ENCODE results near the gene KLKB1. TPM values are rescaled to one million over a fixed set of nuclear protein-coding genes. Genes with fewer than 3 reads are reported as not detected.
"Not testable (repeated sequence)": the region's sequence is repeated elsewhere in the genome, so short reads cannot be mapped to it uniquely, and the experiment has no call there.

The KLKB1 gene
- polyA plus RNA-seq, 3 donors from 2014 or later: not detected

DNA sequence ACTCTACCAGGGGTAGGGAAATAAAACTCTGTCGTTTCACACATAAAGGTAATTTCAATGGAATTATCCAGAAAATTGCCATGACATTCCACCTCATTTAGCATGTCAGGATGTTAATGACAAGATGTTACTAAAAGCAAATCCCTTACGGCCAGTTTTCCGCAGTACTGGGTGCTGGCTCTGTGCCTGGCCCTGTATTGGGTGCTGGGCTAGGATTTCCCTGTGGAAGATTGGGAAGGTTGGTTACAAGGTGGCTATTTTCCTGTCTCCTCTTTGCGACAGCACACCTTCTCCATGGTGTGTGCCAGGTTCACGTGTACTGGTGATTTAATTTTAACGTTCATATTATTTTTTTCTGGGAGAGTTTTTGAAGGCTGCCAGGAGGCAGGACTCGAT lies 13.1 kb downstream of the KLKB1 start:
- DNase-seq: no peak
- H3K4me1 Mint-ChIP-seq: no peaks in the 10 kb centered on the region
- peaks cover 0 to 3% (median 0%) of the 10 kb centered on the region in 3 donors for H3K27me3 Mint-ChIP-seq (ENCODE audit: low read depth in 3 of 3)
- no peak overlapping the region for H3K27ac Mint-ChIP-seq
- H3K36me3 Mint-ChIP-seq: peaks cover 7 to 16% (median 12%) of the 10 kb centered on the region in 3 donors
- no peaks in the 10 kb centered on the region for H3K9me3 Mint-ChIP-seq
- no peak overlapping the region for H3K4me3 Mint-ChIP-seq

DNA sequence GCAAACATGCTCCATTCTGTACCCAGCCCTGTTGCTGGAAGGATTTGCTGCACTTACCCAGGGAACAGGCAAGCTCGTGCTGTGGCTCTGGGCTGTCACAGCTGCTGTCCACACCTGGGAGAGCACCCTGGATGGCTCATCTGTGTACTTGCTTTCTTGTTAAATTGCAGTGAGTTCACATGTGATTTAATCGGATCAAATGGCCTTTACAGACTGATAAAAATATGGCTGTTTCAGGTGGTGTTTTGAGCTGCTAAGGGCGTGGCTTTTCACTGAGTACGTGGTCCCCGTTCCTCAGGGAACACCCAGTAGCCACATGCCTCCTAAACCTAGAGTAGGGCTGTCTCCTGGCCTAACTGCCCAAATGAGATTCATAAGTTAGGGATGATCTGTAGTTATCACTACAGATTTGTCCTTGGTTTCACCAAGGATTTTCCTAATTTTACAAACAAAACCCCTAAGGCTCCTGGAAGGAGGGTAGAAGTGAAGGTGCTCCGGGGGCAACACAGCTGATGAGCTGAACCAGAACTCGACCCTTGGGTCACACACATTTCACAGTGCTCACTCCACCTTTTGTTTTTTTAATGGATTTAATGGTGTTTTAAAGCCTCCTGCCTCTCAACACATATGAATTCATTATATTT lies 13.7 kb downstream of the KLKB1 start:
- no peak overlapping the region for H3K4me3 Mint-ChIP-seq
- no peak for DNase-seq
- H3K9me3 Mint-ChIP-seq: peaks cover 0 to under 1% (median 0%) of the 10 kb centered on the region in 6 donors
- peaks cover 7 to 20% (median 12%) of the 10 kb centered on the region in 3 donors for H3K36me3 Mint-ChIP-seq
- H3K27ac Mint-ChIP-seq: no peak overlapping the region
- peaks cover 0 to 4% (median 0%) of the 10 kb centered on the region in 3 donors for H3K27me3 Mint-ChIP-seq (ENCODE audit: low read depth in 3 of 3)
- no peaks in the 10 kb centered on the region for H3K4me1 Mint-ChIP-seq

DNA sequence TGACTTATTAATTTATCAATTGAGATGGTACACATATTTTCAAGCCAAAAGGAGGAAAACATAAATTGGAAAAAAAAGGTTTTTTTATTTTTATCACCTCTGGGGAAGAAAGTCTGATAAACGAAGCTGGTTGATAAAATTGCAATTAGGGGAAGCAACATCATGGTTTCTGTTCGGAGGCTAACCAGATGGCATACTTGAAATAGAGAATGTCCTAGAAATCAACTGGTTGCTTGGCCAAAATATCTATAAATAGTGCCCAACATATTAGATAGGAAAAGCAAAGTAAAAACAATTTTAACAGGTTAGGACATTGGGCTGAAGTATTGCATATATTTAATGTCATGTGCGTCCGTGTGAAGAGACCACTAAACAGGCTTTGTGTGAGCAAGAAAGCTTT lies 14.3 kb downstream of the KLKB1 start:
- Mint-ChIP-seq H3K27me3 (ENCODE audit: low read depth in 3 of 3) (peaks cover 0 to 4% (median 0%) of the 10 kb centered on the region in 3 donors), H3K4me3 (no peak overlapping the region), H3K9me3 (peaks cover 0 to 5% (median 0%) of the 10 kb centered on the region in 6 donors), H3K36me3 (peaks cover 2 to 20% (median 6%) of the 10 kb centered on the region in 3 donors), H3K27ac (no peak overlapping the region), H3K4me1 (no peaks in the 10 kb centered on the region)
- no peak for DNase-seq

DNA sequence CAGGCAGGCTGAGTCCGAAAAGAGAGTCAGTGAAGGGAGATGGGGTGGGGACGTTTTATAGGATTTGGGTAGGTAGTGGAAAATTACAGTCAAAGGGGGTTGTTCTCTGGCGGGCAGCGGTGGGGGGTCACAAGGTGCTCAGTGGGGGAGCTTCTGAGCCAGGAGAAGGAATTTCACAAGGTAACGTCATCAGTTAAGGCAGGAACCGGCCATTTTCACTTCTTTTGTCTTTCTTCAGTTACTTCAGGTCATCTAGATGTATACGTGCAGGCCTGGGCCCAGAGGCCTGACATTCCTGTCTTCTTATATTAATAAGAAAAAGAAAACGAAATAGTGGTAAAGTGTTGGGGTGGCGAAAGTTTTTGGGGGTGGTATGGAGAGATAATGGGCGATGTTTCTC lies 14.7 kb downstream of the KLKB1 start:
- not testable (repeated sequence) for H3K4me1 Mint-ChIP-seq; H3K4me3 Mint-ChIP-seq; H3K27me3 Mint-ChIP-seq (ENCODE audit: low read depth in 3 of 3); H3K27ac Mint-ChIP-seq; DNase-seq; H3K9me3 Mint-ChIP-seq
- peaks cover 0 to 20% (median 4%) of the 10 kb centered on the region in 3 donors for H3K36me3 Mint-ChIP-seq

DNA sequence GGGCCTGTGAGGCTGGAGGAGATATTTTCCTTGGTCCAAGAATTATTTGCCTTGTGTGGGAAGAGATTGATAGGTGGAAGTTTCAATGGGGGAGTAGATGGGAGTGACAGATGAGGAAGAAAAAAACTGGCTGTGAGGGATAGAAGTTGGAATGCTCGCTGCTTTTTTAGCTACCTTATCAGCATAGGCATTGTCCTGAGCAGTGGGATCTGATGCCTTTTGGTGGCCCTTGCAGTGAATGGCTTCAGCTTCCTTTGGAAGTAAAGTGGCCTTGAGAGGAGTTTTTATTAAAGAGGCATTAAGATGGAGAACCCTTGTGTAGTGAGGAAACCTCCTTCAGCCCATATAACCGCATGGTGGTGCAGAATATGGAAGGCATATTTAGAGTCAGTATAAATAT lies 16.0 kb downstream of the KLKB1 start:
- no peak overlapping the region for H3K4me3 Mint-ChIP-seq
- H3K4me1 Mint-ChIP-seq: no peaks in the 10 kb centered on the region
- peaks cover 0 to 10% (median 0%) of the 10 kb centered on the region in 3 donors for H3K36me3 Mint-ChIP-seq
- peaks cover 0 to 2% (median 0%) of the 10 kb centered on the region in 3 donors for H3K27me3 Mint-ChIP-seq (ENCODE audit: low read depth in 3 of 3)
- H3K9me3 Mint-ChIP-seq: peaks cover 0 to 5% (median 0%) of the 10 kb centered on the region in 6 donors
- no peak for DNase-seq
- H3K27ac Mint-ChIP-seq: no peak overlapping the region

DNA sequence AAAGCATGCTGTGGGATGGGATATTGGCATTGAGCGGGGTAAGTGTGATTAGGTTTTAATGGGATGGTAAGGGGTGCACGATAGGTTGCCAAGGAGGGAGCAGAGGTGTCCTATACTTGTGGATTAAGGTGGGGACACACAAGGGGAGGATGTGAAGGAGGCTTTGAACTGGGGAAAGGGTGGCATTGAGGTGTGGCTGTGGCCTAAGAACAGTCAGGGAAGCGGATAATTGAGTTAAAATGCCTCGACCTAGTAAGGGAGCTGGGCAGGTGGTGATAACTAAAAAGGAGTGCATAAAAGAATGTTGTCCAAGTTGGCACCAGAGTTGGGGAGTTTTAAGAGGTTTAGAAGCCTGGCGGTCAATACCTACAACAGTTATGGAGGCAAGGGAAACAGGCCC lies 17.5 kb downstream of the KLKB1 start:
- peaks cover 0 to 1% (median 0%) of the 10 kb centered on the region in 3 donors for H3K27me3 Mint-ChIP-seq (ENCODE audit: low read depth in 3 of 3)
- H3K27ac Mint-ChIP-seq: no peak overlapping the region
- H3K36me3 Mint-ChIP-seq: peaks cover 0 to 13% (median 0%) of the 10 kb centered on the region in 3 donors
- peaks cover 0 to 5% (median 0%) of the 10 kb centered on the region in 6 donors for H3K9me3 Mint-ChIP-seq
- no peak overlapping the region for H3K4me3 Mint-ChIP-seq
- DNase-seq: no peak
- no peaks in the 10 kb centered on the region for H3K4me1 Mint-ChIP-seq

DNA sequence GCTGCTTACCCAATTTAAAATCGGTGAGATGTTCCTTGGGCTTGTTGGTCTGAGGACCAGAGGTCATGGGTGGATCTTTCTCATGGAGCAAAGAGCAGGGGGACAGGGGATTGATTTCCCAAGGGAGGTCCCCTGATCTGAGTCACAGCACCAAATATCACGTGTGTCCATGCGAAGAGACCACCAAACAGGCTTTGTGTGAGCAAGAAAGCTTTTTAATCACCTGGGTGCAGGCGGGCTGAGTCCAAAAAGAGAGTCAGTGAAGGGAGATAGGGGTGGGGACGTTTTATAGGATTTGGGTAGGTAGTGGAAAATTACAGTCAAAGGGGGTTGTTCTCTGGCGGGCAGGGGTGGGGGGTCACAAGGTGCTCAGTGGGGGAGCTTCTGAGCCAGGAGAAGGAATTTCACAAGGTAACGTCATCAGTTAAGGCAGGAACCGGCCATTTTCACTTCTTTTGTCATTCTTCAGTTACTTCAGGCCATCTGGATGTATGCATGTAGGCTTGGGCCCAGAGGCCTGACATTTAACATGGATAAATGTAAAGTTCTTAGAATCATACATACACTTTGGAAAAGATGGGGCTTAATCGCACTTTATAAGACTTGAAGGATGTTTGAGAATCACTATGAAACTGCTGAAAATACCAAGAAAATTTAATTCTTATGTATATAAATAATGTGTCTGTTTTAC lies 19.9 kb downstream of the KLKB1 start:
- not testable (repeated sequence) for H3K27me3 Mint-ChIP-seq (ENCODE audit: low read depth in 3 of 3); H3K9me3 Mint-ChIP-seq; H3K4me3 Mint-ChIP-seq; H3K4me1 Mint-ChIP-seq; H3K27ac Mint-ChIP-seq; DNase-seq
- H3K36me3 Mint-ChIP-seq: peaks cover 9 to 22% (median 10%) of the 10 kb centered on the region in 3 donors

DNA sequence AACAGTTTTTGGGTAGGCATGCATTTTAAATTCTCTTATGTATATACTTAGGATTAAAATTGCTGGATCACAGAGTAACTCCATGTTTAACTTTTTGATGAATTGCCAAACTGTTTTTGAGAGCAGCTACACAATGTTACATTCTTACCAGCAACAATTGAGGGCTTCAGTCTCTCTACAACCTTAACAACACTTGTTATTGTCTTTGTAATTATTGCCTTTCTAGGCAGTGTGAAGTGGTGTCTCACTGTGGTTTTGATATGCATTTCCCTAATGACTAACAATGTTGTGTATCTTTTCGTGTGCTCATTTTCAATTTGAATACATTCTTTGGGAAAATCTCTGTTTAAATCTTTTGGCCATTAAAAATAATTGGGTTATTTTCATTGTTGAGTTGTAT lies 21.3 kb downstream of the KLKB1 start:
- H3K36me3 Mint-ChIP-seq: peaks cover 13 to 23% (median 16%) of the 10 kb centered on the region in 3 donors
- H3K27ac Mint-ChIP-seq: no peak overlapping the region
- no peaks in the 10 kb centered on the region for H3K4me1 Mint-ChIP-seq
- H3K4me3 Mint-ChIP-seq: no peak overlapping the region
- DNase-seq: no peak
- H3K27me3 Mint-ChIP-seq (ENCODE audit: low read depth in 3 of 3): peaks cover 0 to 1% (median 0%) of the 10 kb centered on the region in 3 donors
- H3K9me3 Mint-ChIP-seq: peaks cover 0 to 5% (median 0%) of the 10 kb centered on the region in 6 donors

DNA sequence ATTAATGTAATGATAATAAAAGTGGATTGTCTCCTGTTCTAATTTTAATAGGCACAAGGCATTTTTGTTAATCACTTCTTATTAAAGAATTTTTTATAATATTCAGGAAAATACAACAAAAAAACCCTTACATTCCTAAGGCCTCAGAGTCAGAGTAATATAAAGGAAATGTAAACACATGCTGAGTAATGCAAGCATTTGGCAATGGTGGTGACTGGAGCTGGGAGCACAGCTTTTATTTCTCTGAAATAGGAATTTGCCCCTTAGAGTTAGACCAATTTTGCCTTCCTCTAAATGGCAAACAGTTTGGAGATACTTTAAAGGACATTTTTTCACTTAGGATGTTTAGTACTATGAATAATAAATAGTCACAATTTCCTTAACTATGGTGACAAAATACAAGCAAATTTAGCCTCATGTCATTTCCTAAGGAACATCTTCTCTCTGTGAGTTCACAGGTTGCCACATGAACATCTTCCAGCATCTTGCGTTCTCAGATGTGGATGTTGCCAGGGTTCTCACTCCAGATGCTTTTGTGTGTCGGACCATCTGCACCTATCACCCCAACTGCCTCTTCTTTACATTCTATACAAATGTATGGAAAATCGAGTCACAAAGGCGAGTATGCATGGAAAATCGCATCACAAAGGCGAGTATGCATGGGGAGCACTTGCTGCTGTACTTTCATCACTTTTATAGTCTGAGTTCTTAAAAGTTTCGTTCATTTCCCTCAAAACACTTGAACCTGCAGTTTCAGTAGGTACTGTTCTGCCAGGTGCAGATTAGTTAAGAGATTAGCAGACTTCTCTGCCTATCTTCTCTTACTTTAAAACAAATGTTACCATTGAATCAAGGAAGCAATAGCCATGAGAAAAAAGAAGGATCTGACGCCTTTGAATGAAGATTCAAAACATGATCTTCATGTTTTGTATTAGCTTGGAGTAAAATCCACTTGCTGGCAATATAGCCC lies 22.8 kb downstream of the KLKB1 start:
- peaks cover 0 to 1% (median 0%) of the 10 kb centered on the region in 3 donors for H3K27me3 Mint-ChIP-seq (ENCODE audit: low read depth in 3 of 3)
- H3K9me3 Mint-ChIP-seq: peaks cover 0 to 5% (median 0%) of the 10 kb centered on the region in 6 donors
- DNase-seq: no peak
- no peaks in the 10 kb centered on the region for H3K4me1 Mint-ChIP-seq
- H3K36me3 Mint-ChIP-seq: peaks cover 19 to 30% (median 23%) of the 10 kb centered on the region in 3 donors
- no peak overlapping the region for H3K27ac Mint-ChIP-seq
- H3K4me3 Mint-ChIP-seq: no peak overlapping the region

DNA sequence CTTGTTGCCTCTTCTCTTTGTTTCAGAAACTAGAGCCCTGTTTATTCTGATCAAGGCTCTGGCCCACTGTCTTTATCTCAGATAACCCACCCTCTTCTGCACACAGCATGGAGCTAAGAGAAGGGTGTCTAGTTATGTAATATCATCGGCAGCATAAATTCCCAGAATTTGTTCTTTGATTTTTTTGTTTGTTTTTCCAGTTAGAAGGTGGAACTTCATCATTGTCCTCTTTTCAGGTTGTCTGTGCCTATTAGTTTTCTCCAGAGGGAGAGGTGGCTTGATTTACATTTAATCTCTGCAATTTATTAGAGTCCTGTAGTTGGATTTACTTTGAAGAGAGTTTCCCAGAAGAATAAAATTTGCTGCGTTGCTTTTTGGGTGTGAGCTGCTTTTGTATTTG lies 23.5 kb downstream of the KLKB1 start:
- peaks cover 0 to 5% (median 0%) of the 10 kb centered on the region in 6 donors for H3K9me3 Mint-ChIP-seq
- no peak overlapping the region for H3K4me3 Mint-ChIP-seq
- H3K27me3 Mint-ChIP-seq (ENCODE audit: low read depth in 3 of 3): no peaks in the 10 kb centered on the region
- H3K27ac Mint-ChIP-seq: no peak overlapping the region
- H3K4me1 Mint-ChIP-seq: no peaks in the 10 kb centered on the region
- DNase-seq: no peak
- peaks cover 19 to 28% (median 23%) of the 10 kb centered on the region in 3 donors for H3K36me3 Mint-ChIP-seq

DNA sequence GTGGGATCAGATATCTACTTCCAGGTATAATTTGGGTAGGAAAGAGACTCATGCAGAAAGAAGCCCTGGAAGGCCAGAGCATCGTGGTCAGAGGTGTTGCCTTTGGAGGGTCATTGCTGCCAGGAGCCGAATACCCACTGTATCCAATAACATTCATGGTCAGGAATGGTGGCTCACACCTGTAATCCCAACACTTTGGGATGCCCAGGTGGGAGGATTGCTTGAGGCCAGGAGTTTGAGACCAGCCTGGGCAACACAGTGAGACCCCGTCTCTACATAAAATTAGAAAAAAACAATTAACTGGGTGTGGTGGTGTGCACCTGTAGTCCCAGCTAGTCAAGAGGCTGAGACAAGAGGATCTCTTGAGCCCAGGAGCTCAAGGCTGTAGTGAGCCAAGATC lies 27.8 kb downstream of the KLKB1 start:
- no peaks in the 10 kb centered on the region for H3K9me3 Mint-ChIP-seq
- no peak for DNase-seq
- no peaks in the 10 kb centered on the region for H3K4me1 Mint-ChIP-seq
- H3K4me3 Mint-ChIP-seq: no peak overlapping the region
- peaks cover 24 to 35% (median 33%) of the 10 kb centered on the region in 3 donors for H3K36me3 Mint-ChIP-seq
- H3K27me3 Mint-ChIP-seq (ENCODE audit: low read depth in 3 of 3): no peaks in the 10 kb centered on the region
- no peak overlapping the region for H3K27ac Mint-ChIP-seq

DNA sequence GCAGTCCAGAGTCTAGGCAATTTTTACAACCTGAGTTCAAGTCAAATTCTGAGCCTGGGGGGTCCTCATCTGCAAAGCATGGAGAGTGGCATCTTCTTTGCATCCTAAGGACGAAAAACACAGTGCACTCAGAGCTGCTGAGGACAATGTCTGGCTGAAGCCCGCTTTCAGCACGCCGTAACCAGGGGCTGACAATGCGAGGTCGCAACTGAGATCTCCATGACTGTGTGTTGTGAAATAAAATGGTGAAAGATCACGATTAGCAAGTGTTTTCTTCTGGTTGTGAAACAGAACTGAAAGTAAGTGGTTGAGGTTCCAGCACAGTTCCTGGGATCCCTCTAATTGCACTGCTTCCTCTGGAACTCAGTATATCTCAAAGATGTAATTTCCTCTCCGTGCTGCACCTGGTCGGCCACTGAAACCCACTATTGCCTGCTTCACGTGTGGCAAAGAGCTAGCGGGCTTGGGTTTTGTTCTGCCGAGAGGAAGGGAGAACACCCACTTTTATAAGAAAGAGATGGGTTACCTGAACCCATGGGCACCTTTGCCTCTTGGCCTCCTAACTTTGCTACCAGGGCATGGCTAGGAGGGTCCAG lies 31.0 kb downstream of the KLKB1 start:
- no peak overlapping the region for H3K27ac Mint-ChIP-seq
- H3K36me3 Mint-ChIP-seq: peaks cover 11 to 19% (median 16%) of the 10 kb centered on the region in 3 donors
- no peaks in the 10 kb centered on the region for H3K9me3 Mint-ChIP-seq
- DNase-seq: no peak
- no peak overlapping the region for H3K4me3 Mint-ChIP-seq
- H3K4me1 Mint-ChIP-seq: no peaks in the 10 kb centered on the region
- H3K27me3 Mint-ChIP-seq (ENCODE audit: low read depth in 3 of 3): peaks cover 0 to 6% (median 0%) of the 10 kb centered on the region in 3 donors

DNA sequence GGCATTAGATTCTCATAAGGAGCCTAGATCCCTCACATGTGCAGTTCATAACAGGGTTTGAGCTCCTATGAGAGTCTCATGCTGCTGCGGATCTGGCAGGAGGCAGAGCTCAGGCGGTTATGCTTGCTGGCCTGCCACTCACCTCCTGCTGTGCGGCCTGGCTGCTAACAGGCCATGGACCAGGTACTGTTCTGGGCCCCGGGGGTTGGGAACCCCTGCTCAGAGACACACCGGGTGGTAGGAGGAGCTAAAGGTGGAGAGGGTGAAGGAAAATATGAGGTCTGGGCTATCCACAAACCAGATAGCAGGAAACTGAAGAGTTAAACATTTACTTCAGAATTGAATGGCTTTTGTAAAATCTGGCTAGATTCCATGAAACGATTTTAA lies 32.8 kb downstream of the KLKB1 start:
- peaks cover 5 to 12% (median 9%) of the 10 kb centered on the region in 3 donors for H3K36me3 Mint-ChIP-seq

More for the DNA sequence above, 32.8 kb downstream of the KLKB1 start:
- no peak overlapping the region for H3K4me3 Mint-ChIP-seq
- no peak for DNase-seq
- H3K9me3 Mint-ChIP-seq: peaks cover 0 to 2% (median 0%) of the 10 kb centered on the region in 6 donors
- H3K27me3 Mint-ChIP-seq (ENCODE audit: low read depth in 3 of 3): peaks cover 0 to 6% (median 1%) of the 10 kb centered on the region in 3 donors
- H3K27ac Mint-ChIP-seq: peak overlapping the region in 1 of 6 donors; percentile 69
- no peaks in the 10 kb centered on the region for H3K4me1 Mint-ChIP-seq

Data from immature natural killer cell (primary cell).